CD14-positive monocyte (primary cell): ENCODE data around the gene APBA2. TPM values are rescaled to one million over a fixed set of nuclear protein-coding genes. Genes with fewer than 3 reads are reported as not detected.
A peak's percentile ranks its signal among the peaks of the same experiment; 100 is the strongest.

Experiments used
- DNase-seq, 3 donors: peaks; one replicate each; pipeline ENCODE4 v3.0.0-alpha.2; 2011 to 2022
- H2AFZ ChIP-seq: 2 replicates; pipeline ENCODE4 v1.6.0; 2012; ENCODE audit warnings: mild to moderate bottlenecking, low read depth, low read length, inconsistent platforms; ENCODE audit not compliant: insufficient read depth, poor library complexity, severe bottlenecking
- H3K27ac ChIP-seq, 2 donors: 1 replicate in 1 of 2; 2 replicates in 1 of 2; pipeline ENCODE4 v1.5.1; 2012 to 2013; ENCODE audit warnings: low read length in 2 of 2, control low read depth in 1 of 2, inconsistent platforms in 1 of 2, low read depth in 1 of 2, mild to moderate bottlenecking in 1 of 2
- H3K27me3 ChIP-seq, 2 donors: one replicate each; pipeline versions ENCODE4 v1.6.0 to v1.6.1; 2011 to 2013; ENCODE audit warnings: low read length in 2 of 2; ENCODE audit not compliant: control insufficient read depth in 2 of 2, insufficient read depth in 2 of 2
- H3K36me3 ChIP-seq, 2 donors: replicated peaks in 1 of 2; 1 replicate in 1 of 2; 2 replicates in 1 of 2; pipeline versions ENCODE4 v1.5.1 to v1.6.1; 2012 to 2013; ENCODE audit warnings: low read length in 2 of 2, control low read depth in 1 of 2, inconsistent platforms in 1 of 2, mild to moderate bottlenecking in 1 of 2; ENCODE audit not compliant: insufficient read depth in 2 of 2, control insufficient read depth in 1 of 2
- H3K4me1 ChIP-seq, 2 donors: 1 replicate in 1 of 2; 2 replicates in 1 of 2; pipeline versions ENCODE4 v1.5.1 to v1.6.1; 2012 to 2013; ENCODE audit warnings: low read length in 2 of 2, control low read depth in 1 of 2, inconsistent platforms in 1 of 2, mild to moderate bottlenecking in 1 of 2, moderate library complexity in 1 of 2; ENCODE audit not compliant: insufficient read depth in 2 of 2, control insufficient read depth in 1 of 2
- H3K4me2 ChIP-seq: replicated peaks from 2 replicates; pipeline ENCODE3; 2012; ENCODE audit warnings: low read length, moderate library complexity, mild to moderate bottlenecking; ENCODE audit not compliant: poor library complexity, severe bottlenecking; ENCODE audit errors: extremely low read depth
- H3K4me3 ChIP-seq, 3 experiments: fragments of 200-600 bp in 1 of 3; sonication (generic) in 1 of 3; replicated peaks in 1 of 3; 1 replicate in 2 of 3; 2 replicates in 1 of 3; pipeline ENCODE4 v1.5.1; 2011 to 2013; ENCODE audit warnings: low read length in 3 of 3, mild to moderate bottlenecking in 3 of 3, control low read depth in 2 of 3, low read depth in 2 of 3, inconsistent platforms in 1 of 3, moderate library complexity in 1 of 3
- H3K79me2 ChIP-seq: 2 replicates; pipeline ENCODE4 v1.6.0; 2012; ENCODE audit warnings: mild to moderate bottlenecking, control low read depth, inconsistent platforms, low read length, moderate library complexity; ENCODE audit not compliant: insufficient read depth
- H3K9ac ChIP-seq: 2 replicates; pipeline ENCODE4 v1.6.0; 2017; ENCODE audit warnings: low read length, mild to moderate bottlenecking; ENCODE audit not compliant: insufficient read depth, poor library complexity, severe bottlenecking
- H3K9me3 ChIP-seq, 2 donors: replicated peaks in 1 of 2; 1 replicate in 1 of 2; 2 replicates in 1 of 2; pipeline versions ENCODE4 v1.5.1 to v1.6.1; 2012 to 2013; ENCODE audit warnings: low read length in 2 of 2, control low read depth in 1 of 2; ENCODE audit not compliant: control insufficient read depth in 1 of 2, insufficient read depth in 1 of 2
- H4K20me1 ChIP-seq: 2 replicates; pipeline ENCODE4 v1.6.0; 2012; ENCODE audit warnings: mild to moderate bottlenecking, low read length, control low read depth, moderate library complexity; ENCODE audit not compliant: insufficient read depth
- H3K27ac Mint-ChIP-seq, 7 donors: one replicate each; pipeline ENCODE4 v1.8.0; 2020; ENCODE audit warnings: mild to moderate bottlenecking in 7 of 7, mixed read lengths in 7 of 7, moderate library complexity in 6 of 7, inconsistent platforms in 2 of 7
- H3K27me3 Mint-ChIP-seq, 3 donors: one replicate each; pipeline ENCODE4 v1.8.0; 2021 to 2022; ENCODE audit warnings: low read depth in 3 of 3, mild to moderate bottlenecking in 3 of 3, mixed read lengths in 3 of 3, moderate library complexity in 3 of 3, inconsistent platforms in 1 of 3
- H3K36me3 Mint-ChIP-seq, 2 donors: one replicate each; pipeline ENCODE4 v1.8.0; 2020; ENCODE audit warnings: mixed read lengths in 2 of 2, inconsistent platforms in 1 of 2, mild to moderate bottlenecking in 1 of 2
- H3K4me1 Mint-ChIP-seq: one replicate; pipeline ENCODE4 v1.8.0; 2020; ENCODE audit warnings: mild to moderate bottlenecking, mixed read lengths
- H3K4me3 Mint-ChIP-seq, 2 donors: one replicate each; pipeline ENCODE4 v1.8.0; 2020; ENCODE audit warnings: mild to moderate bottlenecking in 2 of 2, mixed read lengths in 2 of 2, moderate library complexity in 1 of 2
- H3K9me3 Mint-ChIP-seq, 7 donors: one replicate each; pipeline ENCODE4 v1.8.0; 2020 to 2022; ENCODE audit warnings: mixed read lengths in 7 of 7, mild to moderate bottlenecking in 6 of 7, moderate library complexity in 6 of 7, inconsistent platforms in 2 of 7
- WGBS: methylation state at CpG from one replicate; pipeline ENCODE4 v1.1.5; 2013; ENCODE audit warnings: missing lambda C conversion rate; ENCODE audit not compliant: insufficient coverage; 5-methylcytosine and 5-hydroxymethylcytosine counted together
- intact Hi-C, 2 donors: fragments of 100-400 bp; cut with micrococcal nuclease; formaldehyde crosslinking; loops; one replicate each; pipeline versions ENCODE4 v1.15.0 to v1.15.1; 2023
- polyA plus RNA-seq, 3 donors: library from polyadenylated mRNA; depleted of rRNA in 1 of 3; unstranded in 2 of 3; stranded (reverse) in 1 of 3; fragments of 300-500 nt in 2 of 3; fragments of >200 nt in 1 of 3; fragmentation: Illumina TruSeq in 2 of 3; gene quantifications; 1 replicate in 2 of 3; 2 replicates in 1 of 3; pipeline ENCODE4 v1.2.3, GENCODE V29; 2012 to 2021
- TF ChIP-seq, protein P1 (sequence below): fragments of 200-600 bp; IDR thresholded peaks from one replicate; pipeline ENCODE4 v1.8.0; 2022; ENCODE audit warnings: antibody characterized with exemption, mild to moderate bottlenecking

APBA2 gene
- polyA plus RNA-seq, 3 donors = 0.30 TPM; not detected in 2

DNA sequence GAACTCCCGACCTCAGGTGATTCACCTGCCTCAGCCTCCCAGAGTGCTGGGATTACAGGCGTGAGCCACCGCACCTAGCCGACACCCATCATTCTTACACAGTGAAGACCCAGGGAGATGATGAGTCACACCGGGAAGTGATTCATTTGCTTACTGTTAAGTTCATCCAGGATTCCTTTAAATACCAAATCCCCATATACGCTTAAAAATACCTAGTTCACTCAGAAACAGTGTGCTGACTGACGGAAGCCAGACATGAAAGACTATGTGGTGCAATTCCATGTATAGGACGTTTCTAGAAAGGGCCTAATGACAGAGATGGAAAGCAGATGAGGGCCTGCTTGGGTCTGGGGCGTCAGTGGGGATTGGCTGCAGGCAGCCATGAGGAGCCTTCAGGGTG is 75.2 kb downstream of the APBA2 start:
- no peak overlapping the region for H3K27ac ChIP-seq
- no peaks in the 10 kb centered on the region for H4K20me1 ChIP-seq
- TF ChIP-seq, protein P1, sequence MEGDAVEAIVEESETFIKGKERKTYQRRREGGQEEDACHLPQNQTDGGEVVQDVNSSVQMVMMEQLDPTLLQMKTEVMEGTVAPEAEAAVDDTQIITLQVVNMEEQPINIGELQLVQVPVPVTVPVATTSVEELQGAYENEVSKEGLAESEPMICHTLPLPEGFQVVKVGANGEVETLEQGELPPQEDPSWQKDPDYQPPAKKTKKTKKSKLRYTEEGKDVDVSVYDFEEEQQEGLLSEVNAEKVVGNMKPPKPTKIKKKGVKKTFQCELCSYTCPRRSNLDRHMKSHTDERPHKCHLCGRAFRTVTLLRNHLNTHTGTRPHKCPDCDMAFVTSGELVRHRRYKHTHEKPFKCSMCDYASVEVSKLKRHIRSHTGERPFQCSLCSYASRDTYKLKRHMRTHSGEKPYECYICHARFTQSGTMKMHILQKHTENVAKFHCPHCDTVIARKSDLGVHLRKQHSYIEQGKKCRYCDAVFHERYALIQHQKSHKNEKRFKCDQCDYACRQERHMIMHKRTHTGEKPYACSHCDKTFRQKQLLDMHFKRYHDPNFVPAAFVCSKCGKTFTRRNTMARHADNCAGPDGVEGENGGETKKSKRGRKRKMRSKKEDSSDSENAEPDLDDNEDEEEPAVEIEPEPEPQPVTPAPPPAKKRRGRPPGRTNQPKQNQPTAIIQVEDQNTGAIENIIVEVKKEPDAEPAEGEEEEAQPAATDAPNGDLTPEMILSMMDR = no peak
- 90% methylated on average over 7 of the region's 9 CpGs for WGBS
- H3K4me1 ChIP-seq = no peaks in the 10 kb centered on the region
- no peaks in the 10 kb centered on the region for H3K79me2 ChIP-seq
- no peak overlapping the region for H3K4me3 ChIP-seq
- no peaks in the 10 kb centered on the region for H3K36me3 ChIP-seq
- peak overlapping the region in 1 of 7 donors; percentile 60 for H3K27ac Mint-ChIP-seq
- no peaks in the 10 kb centered on the region for H3K36me3 Mint-ChIP-seq
- H3K9me3 ChIP-seq = no peaks in the 10 kb centered on the region
- H3K27me3 ChIP-seq = no peaks in the 10 kb centered on the region
- peaks cover 2 to 12% (median 9%) of the 10 kb centered on the region in 3 donors for H3K27me3 Mint-ChIP-seq
- no peak overlapping the region for H2AFZ ChIP-seq
- H3K4me1 Mint-ChIP-seq = no peaks in the 10 kb centered on the region
- intact Hi-C loops = no loop called here
- no peak overlapping the region for H3K4me2 ChIP-seq
- H3K9ac ChIP-seq = no peak overlapping the region
- H3K4me3 Mint-ChIP-seq = no peak overlapping the region
- H3K9me3 Mint-ChIP-seq = peaks cover 0 to 5% (median 0%) of the 10 kb centered on the region in 7 donors
- DNase-seq = no peak

DNA sequence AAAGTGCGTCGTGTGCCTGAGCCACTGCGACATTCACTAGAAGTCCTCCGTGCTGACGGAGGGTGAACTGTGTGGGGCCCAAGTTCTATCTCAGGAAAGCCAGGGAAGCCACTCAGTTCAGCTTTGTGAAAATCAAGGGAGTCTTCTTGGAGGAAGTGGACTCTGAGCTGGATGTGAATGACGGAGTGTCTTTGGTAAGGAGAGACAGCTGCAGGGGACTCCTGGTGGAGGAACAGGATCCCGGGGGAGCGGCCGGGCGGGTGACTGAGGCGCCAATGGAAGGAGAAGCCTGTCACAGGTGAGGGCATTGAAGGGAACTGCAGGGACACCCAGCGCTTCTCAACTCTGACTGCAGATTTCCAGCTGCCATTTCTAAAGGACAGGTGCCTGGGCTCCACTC is 75.6 kb downstream of the APBA2 start:
- H3K4me1 Mint-ChIP-seq = no peaks in the 10 kb centered on the region
- H3K4me1 ChIP-seq = no peaks in the 10 kb centered on the region
- no peak overlapping the region for H3K27ac ChIP-seq
- H4K20me1 ChIP-seq = no peaks in the 10 kb centered on the region
- peaks cover 0 to 4% (median 0%) of the 10 kb centered on the region in 7 donors for H3K9me3 Mint-ChIP-seq
- DNase-seq = no peak
- H2AFZ ChIP-seq = no peak overlapping the region
- no peaks in the 10 kb centered on the region for H3K27me3 ChIP-seq
- no peak overlapping the region for H3K4me3 Mint-ChIP-seq
- H3K9ac ChIP-seq = no peak overlapping the region
- no peaks in the 10 kb centered on the region for H3K36me3 Mint-ChIP-seq
- H3K4me3 ChIP-seq = no peak overlapping the region
- no peak overlapping the region for H3K4me2 ChIP-seq
- 89% methylated on average over 12 of the region's 12 CpGs for WGBS
- TF ChIP-seq, protein P1 = no peak
- H3K27me3 Mint-ChIP-seq = peaks cover 2 to 14% (median 10%) of the 10 kb centered on the region in 3 donors
- peak overlapping the region in 1 of 7 donors; percentile 6 for H3K27ac Mint-ChIP-seq
- no peaks in the 10 kb centered on the region for H3K9me3 ChIP-seq
- no peaks in the 10 kb centered on the region for H3K79me2 ChIP-seq
- intact Hi-C loops = no loop called here
- no peaks in the 10 kb centered on the region for H3K36me3 ChIP-seq
